ENCODE data around the gene S100A4.
"Not testable (repeated sequence)": the region's sequence is repeated elsewhere in the genome, so short reads cannot be mapped to it uniquely, and the experiment has no call there.

The S100A4 gene

GRCh38 chr1:153577138-153577537 lies 31.5 kb upstream of the S100A4 start:
- DNase-seq = peak in 1 of 2 donors; percentile 24
- Histone ChIP-seq H3K4me3 (no peak overlapping the region), H3K4me1 (peaks cover 0 to 28% (median 18%) of the 10 kb centered on the region in 4 donors), H3K27ac (peak overlapping the region in 1 of 2 donors; percentile 28), H3K27me3 (no peaks in the 10 kb centered on the region), H3K9me3 (no peaks in the 10 kb centered on the region), H3K36me3 (no peaks in the 10 kb centered on the region)
- intact Hi-C loops (cut with DNase I; ENCODE audit: low total_unique reads) = no loop called here
- no peak for TF ChIP-seq CTCF (IDR thresholded peaks at IDR 0.05)

- intact Hi-C loops (cut with DNase I; ENCODE audit: low total_unique reads); DNase-seq; H3K27ac ChIP-seq; H3K27me3 ChIP-seq; H3K9me3 ChIP-seq; H3K4me3 ChIP-seq; H3K36me3 ChIP-seq: not testable (repeated sequence)
- H3K4me1 ChIP-seq = peaks cover 0 to 31% (median 19%) of the 10 kb centered on the region in 4 donors
Measured at GRCh38 chr1:153575497-153575896, 29.9 kb upstream of the S100A4 start.

GRCh38 chr1:153575081-153575491 lies 29.5 kb upstream of the S100A4 start:
- intact Hi-C loops (cut with DNase I; ENCODE audit: low total_unique reads); H3K9me3 ChIP-seq; H3K27me3 ChIP-seq; H3K4me3 ChIP-seq; H3K27ac ChIP-seq; H3K36me3 ChIP-seq: not testable (repeated sequence)
- DNase-seq = peak in 1 of 2 donors; percentile 60
- peaks cover 0 to 31% (median 19%) of the 10 kb centered on the region in 4 donors for H3K4me1 ChIP-seq

GRCh38 chr1:153573351-153573750 lies 27.7 kb upstream of the S100A4 start:
- Histone ChIP-seq H3K36me3 (no peaks in the 10 kb centered on the region), H3K4me3 (no peak overlapping the region), H3K4me1 (peaks cover 2 to 36% (median 24%) of the 10 kb centered on the region in 4 donors), H3K9me3 (no peaks in the 10 kb centered on the region), H3K27me3 (no peaks in the 10 kb centered on the region), H3K27ac (peak overlapping the region; percentile 54 to 65)
- no peak for TF ChIP-seq CTCF (IDR thresholded peaks at IDR 0.05)
- intact Hi-C loops (cut with DNase I; ENCODE audit: low total_unique reads) = loop anchor here (2.0 kb wide), 1 partner anchor 43 kb away; the partner anchor contains the start of gene S100A14
- DNase-seq = peak in 1 of 2 donors; percentile 28

- intact Hi-C loops (cut with DNase I; ENCODE audit: low total_unique reads) = loop anchor here (2.0 kb wide), 1 partner anchor 44 kb away; the partner anchor contains the start of gene S100A14
- peak; percentile 90 to 93 for DNase-seq
- peak; percentile 78 to 90 for TF ChIP-seq CTCF (IDR thresholded peaks at IDR 0.05)
Measured at GRCh38 chr1:153572569-153573015, 27.0 kb upstream of the S100A4 start.

GRCh38 chr1:153571706-153572105 lies 26.1 kb upstream of the S100A4 start:
- no peaks in the 10 kb centered on the region for H3K36me3 ChIP-seq
- peaks cover 5 to 42% (median 32%) of the 10 kb centered on the region in 4 donors for H3K4me1 ChIP-seq
- H3K27ac ChIP-seq = peak overlapping the region; percentile 54 to 65
- H3K4me3 ChIP-seq = no peak overlapping the region
- no peaks in the 10 kb centered on the region for H3K27me3 ChIP-seq
- intact Hi-C loops (cut with DNase I; ENCODE audit: low total_unique reads) = loop anchor here (2.0 kb wide), 1 partner anchor 45 kb away; the partner anchor contains the start of gene S100A14
- DNase-seq = no peak
- H3K9me3 ChIP-seq = no peaks in the 10 kb centered on the region
- no peak for TF ChIP-seq CTCF (IDR thresholded peaks at IDR 0.05)

More at GRCh38 chr1:153572569-153573015, 27.0 kb upstream of the S100A4 start:
- H3K27ac ChIP-seq = peak overlapping the region; percentile 54 to 65
- H3K9me3 ChIP-seq = no peaks in the 10 kb centered on the region
- no peak overlapping the region for H3K4me3 ChIP-seq
- H3K36me3 ChIP-seq = no peaks in the 10 kb centered on the region
- H3K27me3 ChIP-seq = no peaks in the 10 kb centered on the region
- peaks cover 5 to 36% (median 28%) of the 10 kb centered on the region in 4 donors for H3K4me1 ChIP-seq

Data from tibial artery (tissue), 4 donors.